ENCODE measurements around the gene DLK2.

The DLK2 gene

DNA sequence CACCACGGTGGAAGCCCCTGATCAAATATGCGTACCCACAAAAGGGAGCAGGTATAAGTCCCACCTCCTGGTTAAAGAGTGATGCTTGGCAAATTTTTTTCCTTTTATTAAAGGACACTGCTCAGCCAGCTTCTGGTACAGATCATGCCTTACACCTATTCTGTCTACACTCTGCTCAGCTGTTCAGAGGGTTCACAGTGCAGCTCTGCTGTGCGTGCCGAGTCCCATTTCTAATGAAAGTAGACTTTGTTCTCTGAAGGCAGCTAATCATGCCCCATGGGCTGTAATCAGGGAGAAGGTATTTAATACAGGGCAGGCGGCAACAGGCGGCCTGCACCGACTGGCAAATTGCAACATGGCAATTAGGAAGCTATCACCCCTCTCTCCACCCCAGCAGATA lies 38.5 kb upstream of the DLK2 start:
- H3K27me3 Mint-ChIP-seq (ENCODE audit: low read depth, poor library complexity): no peaks in the 10 kb centered on the region
- H3K36me3 Mint-ChIP-seq (ENCODE audit: low read depth): no peaks in the 10 kb centered on the region
- H3K4me1 Mint-ChIP-seq: peaks cover 36% of the 10 kb centered on the region
- TF ChIP-seq, protein P1, sequence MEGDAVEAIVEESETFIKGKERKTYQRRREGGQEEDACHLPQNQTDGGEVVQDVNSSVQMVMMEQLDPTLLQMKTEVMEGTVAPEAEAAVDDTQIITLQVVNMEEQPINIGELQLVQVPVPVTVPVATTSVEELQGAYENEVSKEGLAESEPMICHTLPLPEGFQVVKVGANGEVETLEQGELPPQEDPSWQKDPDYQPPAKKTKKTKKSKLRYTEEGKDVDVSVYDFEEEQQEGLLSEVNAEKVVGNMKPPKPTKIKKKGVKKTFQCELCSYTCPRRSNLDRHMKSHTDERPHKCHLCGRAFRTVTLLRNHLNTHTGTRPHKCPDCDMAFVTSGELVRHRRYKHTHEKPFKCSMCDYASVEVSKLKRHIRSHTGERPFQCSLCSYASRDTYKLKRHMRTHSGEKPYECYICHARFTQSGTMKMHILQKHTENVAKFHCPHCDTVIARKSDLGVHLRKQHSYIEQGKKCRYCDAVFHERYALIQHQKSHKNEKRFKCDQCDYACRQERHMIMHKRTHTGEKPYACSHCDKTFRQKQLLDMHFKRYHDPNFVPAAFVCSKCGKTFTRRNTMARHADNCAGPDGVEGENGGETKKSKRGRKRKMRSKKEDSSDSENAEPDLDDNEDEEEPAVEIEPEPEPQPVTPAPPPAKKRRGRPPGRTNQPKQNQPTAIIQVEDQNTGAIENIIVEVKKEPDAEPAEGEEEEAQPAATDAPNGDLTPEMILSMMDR (IDR thresholded peaks at IDR 0.05): no peak
- no peak overlapping the region for H3K27ac Mint-ChIP-seq
- no peaks in the 10 kb centered on the region for H3K9me3 Mint-ChIP-seq
- no peak overlapping the region for H3K4me3 Mint-ChIP-seq
- DNase-seq: no peak

DNA sequence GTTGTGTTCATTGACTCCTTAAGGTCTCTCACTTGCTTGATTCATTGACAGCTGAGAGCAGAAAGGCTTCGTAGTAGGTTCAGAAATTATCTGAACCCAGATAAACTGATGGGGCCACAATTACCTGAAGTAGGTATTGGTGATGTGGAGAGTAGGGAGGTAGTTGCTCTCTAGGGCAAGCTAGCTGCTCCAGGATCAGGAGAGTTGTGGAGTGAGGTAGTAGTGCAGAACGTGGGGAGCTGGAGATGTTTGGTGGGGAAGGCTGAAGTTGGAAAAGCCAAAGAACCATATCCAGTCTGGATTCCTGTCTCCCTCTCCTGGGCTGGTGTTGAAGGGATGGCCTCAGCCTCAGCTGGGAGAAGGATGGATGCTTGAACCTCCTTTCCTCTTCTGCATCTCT lies 37.9 kb upstream of the DLK2 start:
- Mint-ChIP-seq H3K27ac (peak overlapping the region; percentile 91), H3K27me3 (ENCODE audit: low read depth, poor library complexity) (no peaks in the 10 kb centered on the region), H3K4me1 (peaks cover 42% of the 10 kb centered on the region), H3K9me3 (no peaks in the 10 kb centered on the region), H3K36me3 (ENCODE audit: low read depth) (no peaks in the 10 kb centered on the region), H3K4me3 (no peak overlapping the region)
- no peak for DNase-seq
- TF ChIP-seq, protein P1 (IDR thresholded peaks at IDR 0.05): no peak

DNA sequence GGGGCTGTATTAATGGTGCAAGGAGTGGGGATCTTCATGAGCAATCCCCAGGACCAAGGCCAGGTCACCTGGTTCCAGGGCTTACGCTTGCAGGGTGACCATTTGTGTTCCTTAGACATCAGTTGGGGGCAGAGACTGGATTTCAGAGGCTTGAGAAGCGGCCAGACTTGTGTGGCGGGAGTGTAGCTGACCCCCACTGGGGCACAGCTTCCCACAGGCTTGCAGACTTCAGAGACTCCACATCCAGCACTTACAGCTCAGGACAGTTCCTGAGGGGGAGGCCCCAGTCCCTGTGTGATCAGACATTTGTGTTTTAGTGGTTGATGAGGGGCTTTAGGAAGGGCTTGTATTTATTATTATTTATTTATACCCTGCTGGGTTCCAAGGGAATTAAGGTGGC lies 37.3 kb upstream of the DLK2 start:
- DNase-seq: no peak
- Mint-ChIP-seq H3K27ac (peak overlapping the region; percentile 49), H3K36me3 (ENCODE audit: low read depth) (no peaks in the 10 kb centered on the region), H3K27me3 (ENCODE audit: low read depth, poor library complexity) (no peaks in the 10 kb centered on the region), H3K4me1 (peaks cover 42% of the 10 kb centered on the region), H3K4me3 (no peak overlapping the region), H3K9me3 (no peaks in the 10 kb centered on the region)
- TF ChIP-seq, protein P1 (IDR thresholded peaks at IDR 0.05): no peak

DNA sequence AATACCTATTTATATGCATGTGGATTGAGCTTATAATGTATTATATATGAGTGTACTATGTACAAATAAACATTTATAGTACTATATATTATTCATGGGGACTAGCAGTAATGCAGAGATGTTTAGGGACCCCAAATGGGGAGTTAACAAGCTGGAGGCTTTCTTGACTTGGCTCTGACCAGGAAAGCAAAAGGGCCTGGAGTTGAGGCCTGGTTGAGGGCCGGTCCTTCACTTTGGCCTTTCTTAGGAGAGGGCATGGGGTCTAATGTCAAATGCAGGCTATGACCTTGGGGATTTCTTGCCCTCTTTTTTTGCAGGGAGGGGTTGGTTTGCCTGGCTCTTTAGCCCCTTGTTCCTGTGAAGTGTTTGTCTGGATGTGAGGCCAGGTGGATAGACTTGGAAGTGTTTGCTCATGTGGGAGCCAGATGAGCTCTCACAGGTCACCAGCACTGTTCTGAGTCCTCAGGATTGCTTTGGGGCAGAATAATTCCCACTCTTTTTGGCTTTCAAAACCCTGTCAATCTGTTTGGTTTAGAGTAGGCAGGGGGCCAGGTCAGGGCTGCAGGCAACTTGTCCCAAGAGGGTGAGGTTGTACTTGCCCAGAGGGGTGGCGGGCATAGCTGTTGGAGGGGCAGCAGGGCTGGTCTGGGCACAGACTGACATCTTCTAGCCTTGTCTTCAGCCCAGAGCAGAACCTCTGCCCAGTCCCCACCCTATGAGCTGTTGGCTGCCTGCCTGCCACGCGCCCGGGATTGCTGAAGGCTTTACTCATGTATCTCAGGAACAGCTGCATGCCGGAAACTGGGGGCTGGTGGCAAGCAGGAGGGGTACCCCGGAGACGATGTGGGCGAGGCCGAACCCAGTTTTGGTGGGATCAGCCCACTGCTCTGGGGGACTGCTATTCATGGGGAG lies 36.7 kb upstream of the DLK2 start:
- no peak for DNase-seq
- TF ChIP-seq, protein P1 (IDR thresholded peaks at IDR 0.05): no peak
- no peak overlapping the region for H3K4me3 Mint-ChIP-seq
- no peaks in the 10 kb centered on the region for H3K27me3 Mint-ChIP-seq (ENCODE audit: low read depth, poor library complexity)
- no peaks in the 10 kb centered on the region for H3K36me3 Mint-ChIP-seq (ENCODE audit: low read depth)
- H3K4me1 Mint-ChIP-seq: peaks cover 36% of the 10 kb centered on the region
- no peaks in the 10 kb centered on the region for H3K9me3 Mint-ChIP-seq
- H3K27ac Mint-ChIP-seq: no peak overlapping the region

DNA sequence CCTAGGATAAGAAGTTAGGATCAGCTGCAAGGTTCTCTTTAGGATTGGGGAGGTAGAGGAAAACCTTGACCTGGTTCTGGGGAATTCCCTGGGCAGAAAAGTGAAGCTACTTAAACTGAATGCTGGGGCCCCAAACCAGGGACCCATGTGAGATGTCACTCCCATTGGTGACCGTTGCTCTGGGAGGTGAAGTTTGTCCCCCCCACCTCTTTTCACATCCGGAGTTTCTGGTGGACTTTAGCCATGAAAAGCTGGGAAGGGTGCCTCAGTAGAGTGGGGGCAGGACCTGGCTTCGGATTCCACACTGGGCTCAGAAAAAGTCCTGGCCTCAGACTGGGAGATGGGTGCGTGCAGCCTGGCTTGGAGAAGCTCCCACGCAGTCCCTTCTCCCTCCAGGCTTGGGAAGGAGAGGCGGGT lies 35.2 kb upstream of the DLK2 start:
- Mint-ChIP-seq H3K4me1 (peaks cover 21% of the 10 kb centered on the region), H3K9me3 (no peaks in the 10 kb centered on the region), H3K4me3 (no peak overlapping the region), H3K36me3 (ENCODE audit: low read depth) (no peaks in the 10 kb centered on the region), H3K27me3 (ENCODE audit: low read depth, poor library complexity) (no peaks in the 10 kb centered on the region), H3K27ac (no peak overlapping the region)
- no peak for DNase-seq
- TF ChIP-seq, protein P1 (IDR thresholded peaks at IDR 0.05): no peak
